GM23338 (cell line): Measurements from ENCODE around the gene FRK. TPM values are rescaled to one million over a fixed set of nuclear protein-coding genes. Genes with fewer than 3 reads are reported as not detected.

Experiments
- ATAC-seq: fragments of 200-7000 bp; cut with Tn5 transposase; 3 replicates; pipeline ENCODE4 v1.9.1; 2020
- DNase-seq: peaks from one replicate; pipeline ENCODE4 v3.0.0-alpha.2; 2015; ENCODE audit warnings: low spot score
- H2AFZ ChIP-seq: fragments of 200-600 bp; sonication (generic); 2 replicates; pipeline ENCODE4 v1.8.0; 2016; ENCODE audit warnings: antibody characterized with exemption, mild to moderate bottlenecking, moderate library complexity
- H3F3A ChIP-seq: fragments of 200-600 bp; sonication (generic); replicated peaks from 2 replicates; pipeline ENCODE4 v1.8.0; 2017; ENCODE audit warnings: antibody characterized with exemption, mixed run types, low read depth
- H3K27ac ChIP-seq: fragments of 200-600 bp; sonication (generic); 2 replicates; pipeline ENCODE4 v1.6.1; 2016; ENCODE audit warnings: low read depth
- H3K27me3 ChIP-seq: fragments of 200-600 bp; sonication (generic); 2 replicates; pipeline ENCODE4 v1.8.0; 2016; ENCODE audit warnings: mild to moderate bottlenecking, mixed run types, moderate library complexity; ENCODE audit not compliant: insufficient read depth
- H3K36me3 ChIP-seq: fragments of 200-600 bp; sonication (generic); 2 replicates; pipeline ENCODE4 v1.8.0; 2016; ENCODE audit warnings: mild to moderate bottlenecking; ENCODE audit not compliant: insufficient read depth
- H3K4me1 ChIP-seq: fragments of 200-600 bp; sonication (generic); 2 replicates; pipeline ENCODE4 v1.8.0; 2016; ENCODE audit warnings: mild to moderate bottlenecking, moderate library complexity; ENCODE audit not compliant: insufficient read depth
- H3K4me2 ChIP-seq: fragments of 200-600 bp; sonication (generic); 2 replicates; pipeline ENCODE4 v1.7.1; 2017; ENCODE audit warnings: mixed run types
- H3K4me3 ChIP-seq: fragments of 200-600 bp; sonication (generic); 2 replicates; pipeline ENCODE4 v1.6.1; 2016; ENCODE audit warnings: mixed run types
- H3K79me2 ChIP-seq: fragments of 200-600 bp; sonication (generic); replicated peaks from 2 replicates; pipeline ENCODE4 v1.8.0; 2017; ENCODE audit warnings: mild to moderate bottlenecking; ENCODE audit not compliant: insufficient read depth
- H3K9me2 ChIP-seq: fragments of 200-600 bp; sonication (generic); 2 replicates; pipeline ENCODE4 v1.8.0; 2017; ENCODE audit not compliant: insufficient read depth
- H4K20me1 ChIP-seq: fragments of 200-600 bp; sonication (generic); replicated peaks from 2 replicates; pipeline ENCODE4 v1.8.0; 2017; ENCODE audit warnings: mild to moderate bottlenecking; ENCODE audit not compliant: insufficient read depth
- H3K27ac Mint-ChIP-seq: 2 replicates; pipeline ENCODE4 v1.8.0; 2020; ENCODE audit warnings: inconsistent platforms, mild to moderate bottlenecking, moderate library complexity, mixed read lengths
- H3K27me3 Mint-ChIP-seq: 3 replicates; pipeline ENCODE4 v1.8.0; 2022; ENCODE audit warnings: low read depth, mild to moderate bottlenecking, moderate library complexity, mixed read lengths, inconsistent platforms; ENCODE audit not compliant: insufficient read depth, poor library complexity
- H3K36me3 Mint-ChIP-seq: 3 replicates; pipeline ENCODE4 v1.8.0; 2021; ENCODE audit warnings: low read depth, mild to moderate bottlenecking, inconsistent platforms, moderate library complexity, mixed read lengths
- H3K4me1 Mint-ChIP-seq: 3 replicates; pipeline ENCODE4 v1.8.0; 2020; ENCODE audit warnings: mild to moderate bottlenecking, inconsistent platforms, mixed read lengths
- H3K4me3 Mint-ChIP-seq: 3 replicates; pipeline ENCODE4 v1.8.0; 2021; ENCODE audit warnings: moderate library complexity, mild to moderate bottlenecking, inconsistent platforms, mixed read lengths
- H3K9me3 Mint-ChIP-seq: 3 replicates; pipeline ENCODE4 v1.8.0; 2020; ENCODE audit warnings: moderate library complexity, mild to moderate bottlenecking, inconsistent platforms, mixed read lengths
- CTCF ChIP-seq, 2 experiments: fragments of 200-600 bp in 1 of 2; sonication (generic) in 1 of 2; conservative IDR thresholded peaks; 2 replicates each; pipeline versions ENCODE4 v1.5.1 to v1.6.1; 2016 to 2017; ENCODE audit warnings: antibody characterized with exemption in 2 of 2, low read depth in 2 of 2, mild to moderate bottlenecking in 2 of 2, moderate library complexity in 1 of 2
- EZH2 ChIP-seq: fragments of 200-600 bp; sonication (generic); IDR thresholded peaks from one replicate; pipeline ENCODE4 v1.8.0; 2017; ENCODE audit warnings: antibody characterized with exemption, mild to moderate bottlenecking, low read depth; ENCODE audit not compliant: unreplicated experiment
- EZH2phosphoT487 ChIP-seq: fragments of 200-600 bp; sonication (generic); IDR thresholded peaks from one replicate; pipeline ENCODE4 v1.8.1; 2018; ENCODE audit warnings: antibody characterized with exemption; ENCODE audit not compliant: unreplicated experiment
- NANOG ChIP-seq: IDR thresholded peaks from 2 replicates; pipeline ENCODE4 v1.6.1; 2016; ENCODE audit warnings: antibody characterized with exemption, borderline replicate concordance
- POLR2AphosphoS5 ChIP-seq: IDR thresholded peaks from 2 replicates; pipeline ENCODE4 v1.6.1; 2016; ENCODE audit warnings: antibody characterized with exemption, low read depth
- REST ChIP-seq: IDR thresholded peaks from one replicate; pipeline ENCODE4 v1.6.1; 2018; ENCODE audit warnings: antibody characterized with exemption; ENCODE audit not compliant: unreplicated experiment
- ZNF331 ChIP-seq: fragments of 250-450 bp; sonication (Bioruptor Pico); IDR thresholded peaks from 2 replicates; pipeline ENCODE4 v1.5.0; 2020; ENCODE audit warnings: low read depth, mild to moderate bottlenecking, moderate library complexity
- polyA plus RNA-seq: library from polyadenylated mRNA; unstranded; fragments of >200 nt; fragmentation: Nextera tagmentation; extraction: Ambion mirVana; gene quantifications from 2 replicates; pipeline ENCODE4 v1.2.1, GENCODE V29; 2016
- total RNA-seq: library from RNA; depleted of rRNA; stranded (reverse); fragments of >200 nt; shearing (Covaris generic); gene quantifications from 2 replicates; pipeline ENCODE4 v1.2.3, GENCODE V29; 2014
- TF ChIP-seq, protein P1 (sequence below): fragments of 250-450 bp; sonication (Bioruptor Pico); IDR thresholded peaks from 2 replicates; pipeline ENCODE4 v1.5.0; 2020; ENCODE audit warnings: mild to moderate bottlenecking, moderate library complexity

The FRK gene
- total and polyA plus RNA-seq, 2 experiments from 2014 or later, result 0.06 to 0.24 TPM

DNA sequence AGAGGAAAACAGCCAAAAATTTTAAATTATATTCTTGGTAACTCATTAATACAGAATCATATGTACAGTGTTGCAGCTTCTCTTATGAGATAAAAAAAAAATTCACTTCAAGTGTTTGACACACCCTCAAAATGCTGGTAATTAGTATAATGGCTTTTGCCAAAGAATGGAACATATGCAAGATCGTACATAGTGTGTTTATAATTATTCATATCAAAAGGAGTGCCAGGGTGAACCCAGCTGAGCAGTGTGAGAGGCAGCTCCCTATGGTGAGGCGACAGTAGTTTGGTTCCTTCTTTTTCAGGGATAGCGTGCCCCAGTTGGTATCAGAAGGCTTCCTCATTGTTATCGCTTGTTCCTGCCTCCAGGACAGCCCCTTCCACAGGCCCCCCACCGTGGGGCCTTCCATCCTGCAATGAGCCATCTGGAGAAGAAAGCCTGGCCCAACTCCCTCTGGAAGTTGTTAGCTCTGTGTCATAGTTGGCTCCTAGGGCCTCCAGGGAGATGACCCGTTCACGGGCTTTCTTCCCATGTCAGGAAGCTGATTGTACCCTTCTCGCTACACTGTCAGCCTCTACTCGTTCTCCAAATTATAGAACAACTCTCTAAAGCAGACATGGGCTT, 150.7 kb downstream of the FRK start:
- Histone ChIP-seq H3K27me3 (no peaks in the 10 kb centered on the region), H3K4me1 (no peaks in the 10 kb centered on the region), H3K79me2 (no peaks in the 10 kb centered on the region), H3K4me2 (no peak overlapping the region), H3K27ac (no peak overlapping the region), H4K20me1 (no peaks in the 10 kb centered on the region), H3K36me3 (no peaks in the 10 kb centered on the region), H3F3A (no peaks in the 10 kb centered on the region), H2AFZ (0 out of 2 replicates have a peak overlapping the region, but pooled peaks have one; percentile 24), H3K9me2 (no peaks in the 10 kb centered on the region), H3K4me3 (no peak overlapping the region)
- Mint-ChIP-seq H3K4me1 (peaks cover 9% of the 10 kb centered on the region; the same call in 2 of the 3 replicates), H3K36me3 (no peaks in the 10 kb centered on the region), H3K9me3 (no peaks in the 10 kb centered on the region), H3K27ac (no peak overlapping the region), H3K27me3 (no peaks in the 10 kb centered on the region), H3K4me3 (no peak overlapping the region)
- TF ChIP-seq POLR2AphosphoS5 (no peak), ZNF331 (CRISPR knock-in tag) (no peak), EZH2phosphoT487 (no peak), EZH2 (no peak), REST (no peak), NANOG (no peak), CTCF (conservative IDR thresholded peaks at IDR 0.05; ENCODE audit: low read depth in 2 of 2) (no peak)
- TF ChIP-seq, protein P1, sequence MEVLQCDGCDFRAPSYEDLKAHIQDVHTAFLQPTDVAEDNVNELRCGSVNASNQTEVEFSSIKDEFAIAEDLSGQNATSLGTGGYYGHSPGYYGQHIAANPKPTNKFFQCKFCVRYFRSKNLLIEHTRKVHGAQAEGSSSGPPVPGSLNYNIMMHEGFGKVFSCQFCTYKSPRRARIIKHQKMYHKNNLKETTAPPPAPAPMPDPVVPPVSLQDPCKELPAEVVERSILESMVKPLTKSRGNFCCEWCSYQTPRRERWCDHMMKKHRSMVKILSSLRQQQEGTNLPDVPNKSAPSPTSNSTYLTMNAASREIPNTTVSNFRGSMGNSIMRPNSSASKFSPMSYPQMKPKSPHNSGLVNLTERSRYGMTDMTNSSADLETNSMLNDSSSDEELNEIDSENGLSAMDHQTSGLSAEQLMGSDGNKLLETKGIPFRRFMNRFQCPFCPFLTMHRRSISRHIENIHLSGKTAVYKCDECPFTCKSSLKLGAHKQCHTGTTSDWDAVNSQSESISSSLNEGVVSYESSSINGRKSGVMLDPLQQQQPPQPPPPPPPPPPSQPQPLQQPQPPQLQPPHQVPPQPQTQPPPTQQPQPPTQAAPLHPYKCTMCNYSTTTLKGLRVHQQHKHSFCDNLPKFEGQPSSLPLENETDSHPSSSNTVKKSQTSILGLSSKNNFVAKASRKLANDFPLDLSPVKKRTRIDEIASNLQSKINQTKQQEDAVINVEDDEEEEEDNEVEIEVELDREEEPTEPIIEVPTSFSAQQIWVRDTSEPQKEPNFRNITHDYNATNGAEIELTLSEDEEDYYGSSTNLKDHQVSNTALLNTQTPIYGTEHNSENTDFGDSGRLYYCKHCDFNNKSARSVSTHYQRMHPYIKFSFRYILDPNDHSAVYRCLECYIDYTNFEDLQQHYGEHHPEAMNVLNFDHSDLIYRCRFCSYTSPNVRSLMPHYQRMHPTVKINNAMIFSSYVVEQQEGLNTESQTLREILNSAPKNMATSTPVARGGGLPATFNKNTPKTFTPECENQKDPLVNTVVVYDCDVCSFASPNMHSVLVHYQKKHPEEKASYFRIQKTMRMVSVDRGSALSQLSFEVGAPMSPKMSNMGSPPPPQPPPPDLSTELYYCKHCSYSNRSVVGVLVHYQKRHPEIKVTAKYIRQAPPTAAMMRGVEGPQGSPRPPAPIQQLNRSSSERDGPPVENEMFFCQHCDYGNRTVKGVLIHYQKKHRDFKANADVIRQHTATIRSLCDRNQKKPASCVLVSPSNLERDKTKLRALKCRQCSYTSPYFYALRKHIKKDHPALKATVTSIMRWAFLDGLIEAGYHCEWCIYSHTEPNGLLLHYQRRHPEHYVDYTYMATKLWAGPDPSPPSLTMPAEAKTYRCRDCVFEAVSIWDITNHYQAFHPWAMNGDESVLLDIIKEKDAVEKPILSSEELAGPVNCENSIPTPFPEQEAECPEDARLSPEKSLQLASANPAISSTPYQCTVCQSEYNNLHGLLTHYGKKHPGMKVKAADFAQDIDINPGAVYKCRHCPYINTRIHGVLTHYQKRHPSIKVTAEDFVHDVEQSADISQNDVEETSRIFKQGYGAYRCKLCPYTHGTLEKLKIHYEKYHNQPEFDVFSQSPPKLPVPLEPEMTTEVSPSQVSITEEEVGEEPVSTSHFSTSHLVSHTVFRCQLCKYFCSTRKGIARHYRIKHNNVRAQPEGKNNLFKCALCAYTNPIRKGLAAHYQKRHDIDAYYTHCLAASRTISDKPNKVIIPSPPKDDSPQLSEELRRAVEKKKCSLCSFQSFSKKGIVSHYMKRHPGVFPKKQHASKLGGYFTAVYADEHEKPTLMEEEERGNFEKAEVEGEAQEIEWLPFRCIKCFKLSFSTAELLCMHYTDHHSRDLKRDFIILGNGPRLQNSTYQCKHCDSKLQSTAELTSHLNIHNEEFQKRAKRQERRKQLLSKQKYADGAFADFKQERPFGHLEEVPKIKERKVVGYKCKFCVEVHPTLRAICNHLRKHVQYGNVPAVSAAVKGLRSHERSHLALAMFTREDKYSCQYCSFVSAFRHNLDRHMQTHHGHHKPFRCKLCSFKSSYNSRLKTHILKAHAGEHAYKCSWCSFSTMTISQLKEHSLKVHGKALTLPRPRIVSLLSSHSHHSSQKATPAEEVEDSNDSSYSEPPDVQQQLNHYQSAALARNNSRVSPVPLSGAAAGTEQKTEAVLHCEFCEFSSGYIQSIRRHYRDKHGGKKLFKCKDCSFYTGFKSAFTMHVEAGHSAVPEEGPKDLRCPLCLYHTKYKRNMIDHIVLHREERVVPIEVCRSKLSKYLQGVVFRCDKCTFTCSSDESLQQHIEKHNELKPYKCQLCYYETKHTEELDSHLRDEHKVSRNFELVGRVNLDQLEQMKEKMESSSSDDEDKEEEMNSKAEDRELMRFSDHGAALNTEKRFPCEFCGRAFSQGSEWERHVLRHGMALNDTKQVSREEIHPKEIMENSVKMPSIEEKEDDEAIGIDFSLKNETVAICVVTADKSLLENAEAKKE (CRISPR knock-in tag), result peak; percentile 44; the same call in 1 of the 2 replicates
- no peak for DNase-seq
- peak; percentile 30; the same call in 2 of the 3 replicates for ATAC-seq
